NCI-H2171 treated with DMSO at 0.1 percent for 48 hours (cell line): ENCODE results near the gene ENOX1.

Experiments
- DNase-seq: peaks from one replicate; lab custom pipeline; 2025; lab: John Stamatoyannopoulos, UW

ENOX1 gene

DNA sequence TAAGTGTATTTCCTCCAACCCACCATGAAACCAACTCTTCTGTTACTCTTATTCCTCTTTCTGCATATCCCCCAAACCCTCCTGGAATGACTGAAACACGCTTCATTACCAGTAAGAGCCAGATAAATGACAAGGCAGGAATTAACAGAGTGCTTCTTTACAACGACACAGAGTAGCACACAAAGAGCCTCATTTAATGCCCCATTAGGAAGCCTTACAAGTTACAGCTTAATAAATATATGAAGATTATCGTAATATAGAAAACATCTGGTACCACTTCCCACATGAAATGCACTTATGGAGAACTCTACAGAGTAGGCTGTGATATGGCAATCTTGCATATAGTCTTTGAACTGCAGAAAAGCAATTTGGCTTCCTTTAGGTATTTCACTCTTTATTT lies 116.8 kb downstream of the ENOX1 start:
- no peak for DNase-seq

DNA sequence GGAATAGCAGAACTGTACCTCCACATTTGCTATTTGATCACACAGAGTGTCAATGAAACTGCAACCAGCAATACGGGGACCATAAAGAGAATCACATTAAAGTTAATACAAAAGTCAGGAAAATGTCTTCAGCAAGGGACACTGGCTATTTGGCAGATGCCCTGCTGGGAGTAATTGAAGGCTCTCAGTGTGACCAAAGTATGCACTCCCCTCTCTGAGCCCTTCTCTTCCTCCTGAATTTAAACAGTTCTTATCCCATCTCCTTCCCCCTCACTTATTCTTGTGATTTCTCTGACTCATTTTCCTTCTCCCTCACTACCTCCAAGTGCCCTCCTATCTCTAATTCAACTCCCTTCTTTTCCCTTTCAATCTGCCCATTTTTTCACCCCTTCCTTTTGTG lies 117.7 kb downstream of the ENOX1 start:
- no peak for DNase-seq

DNA sequence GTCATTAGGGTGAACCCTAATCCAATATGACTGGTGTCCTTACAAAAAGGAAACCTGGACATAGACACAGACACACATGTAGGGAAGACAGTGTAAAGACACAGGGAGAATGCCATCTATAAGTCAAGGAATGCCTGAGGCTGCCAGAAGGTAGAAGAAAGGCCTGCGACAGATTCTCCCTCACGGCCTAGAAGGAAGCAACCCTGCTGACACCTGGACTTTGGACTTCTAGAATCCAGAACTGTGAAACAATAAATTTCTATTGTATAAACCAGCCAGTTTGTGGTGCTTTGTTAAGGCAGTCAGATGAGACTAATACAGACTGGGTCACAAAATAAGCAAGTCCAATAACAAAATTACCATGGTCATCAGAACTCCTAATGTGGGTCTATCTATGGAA lies 120.4 kb downstream of the ENOX1 start:
- DNase-seq = no peak

- no peak for DNase-seq
Measured at GRCh38 chr13:43665388-43665787, 121.4 kb downstream of the ENOX1 start.

DNA sequence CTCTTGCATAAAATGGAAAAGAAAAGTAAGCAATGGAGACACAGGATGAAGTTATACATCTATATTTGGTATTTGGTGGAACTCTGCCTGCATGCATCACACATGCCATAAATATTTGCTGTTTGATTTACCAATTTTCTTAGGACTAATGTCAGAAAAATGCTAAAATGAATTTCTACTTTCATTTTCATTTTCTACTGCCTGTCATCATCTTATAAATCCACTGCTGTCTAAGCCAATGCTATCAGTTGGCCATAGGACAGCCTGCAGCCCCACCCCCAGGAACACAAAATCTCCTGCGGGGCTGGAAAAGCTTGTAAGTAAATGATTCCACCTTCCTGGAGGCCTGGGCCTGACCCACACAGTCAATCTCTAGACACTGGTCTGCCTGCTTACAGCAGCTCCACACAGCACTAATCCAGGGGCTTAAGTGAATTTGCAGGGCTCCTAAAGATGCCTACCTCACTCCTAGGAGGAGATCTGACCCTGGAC lies 122.0 kb downstream of the ENOX1 start:
- no peak for DNase-seq

DNA sequence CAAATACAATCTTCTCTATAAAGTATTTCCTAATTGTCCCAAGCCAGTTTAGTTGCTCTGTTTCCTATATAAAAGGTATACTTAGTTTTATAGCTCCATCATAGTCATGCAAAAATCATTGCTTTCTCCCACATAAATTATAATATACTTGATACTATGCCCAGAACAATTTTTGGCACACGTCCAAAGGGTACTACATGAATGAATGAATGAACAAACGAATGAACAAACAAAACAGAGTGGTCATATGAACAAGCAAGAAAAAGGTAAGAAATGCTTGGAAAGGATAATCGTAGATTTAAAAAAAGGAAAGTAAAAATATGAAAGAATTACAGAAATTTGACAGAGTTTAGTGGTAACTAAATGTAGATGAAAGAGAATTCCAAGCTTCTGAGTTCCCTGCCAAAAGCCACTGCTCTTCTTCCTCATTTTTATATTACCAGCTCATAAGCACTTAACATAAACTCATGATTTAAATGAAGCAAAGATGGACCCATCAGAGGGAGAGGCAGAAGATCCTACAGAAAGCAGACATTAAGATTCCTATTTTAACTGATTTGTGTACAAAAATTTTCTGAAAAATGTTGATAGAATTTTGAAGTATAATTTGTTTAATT lies 123.2 kb downstream of the ENOX1 start:
- DNase-seq = no peak

DNA sequence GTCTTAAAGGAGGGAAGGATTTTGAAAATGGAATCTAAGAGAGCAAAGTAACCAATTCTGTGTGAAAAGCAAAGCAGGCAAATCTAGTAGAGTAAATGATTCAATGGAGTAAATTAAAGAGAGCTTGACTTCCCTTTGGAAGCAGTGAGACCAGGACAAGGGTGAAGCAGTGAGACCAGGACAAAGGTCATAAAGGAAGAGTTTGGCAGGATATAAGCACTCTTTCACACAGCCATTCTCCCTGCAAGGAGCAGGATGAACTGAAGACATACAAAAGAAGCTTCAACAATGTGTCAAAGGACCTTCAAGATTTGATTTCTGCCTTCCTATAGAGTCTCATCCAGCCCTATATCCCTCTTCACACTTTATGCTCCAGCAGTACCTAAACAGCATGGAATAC lies 123.8 kb downstream of the ENOX1 start:
- no peak for DNase-seq

GRCh38 chr13:43661161-43661830 lies 125.5 kb downstream of the ENOX1 start:
- no peak for DNase-seq

- no peak for DNase-seq
Measured at GRCh38 chr13:43657485-43657884, 129.3 kb downstream of the ENOX1 start.

- DNase-seq = no peak
Measured at GRCh38 chr13:43653980-43654379, 132.8 kb downstream of the ENOX1 start.

DNA sequence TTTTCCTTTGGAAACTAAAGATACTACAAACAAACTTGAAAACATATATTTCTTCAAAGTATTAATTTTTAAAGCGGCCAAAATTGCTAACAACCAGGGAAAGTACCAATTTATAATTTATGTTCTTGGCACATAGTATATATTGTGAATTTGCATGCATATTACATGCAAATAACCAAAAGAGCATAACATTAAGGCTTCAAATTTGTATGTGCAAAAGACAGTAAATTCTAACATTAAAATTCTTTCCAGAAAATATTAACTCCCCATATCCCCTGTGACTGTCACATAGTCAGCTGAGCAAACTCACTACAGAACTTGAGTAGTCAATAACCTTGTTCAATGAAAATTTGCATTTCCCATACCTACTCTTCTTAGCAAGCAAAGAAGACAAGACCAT lies 133.4 kb downstream of the ENOX1 start:
- DNase-seq = no peak

DNA sequence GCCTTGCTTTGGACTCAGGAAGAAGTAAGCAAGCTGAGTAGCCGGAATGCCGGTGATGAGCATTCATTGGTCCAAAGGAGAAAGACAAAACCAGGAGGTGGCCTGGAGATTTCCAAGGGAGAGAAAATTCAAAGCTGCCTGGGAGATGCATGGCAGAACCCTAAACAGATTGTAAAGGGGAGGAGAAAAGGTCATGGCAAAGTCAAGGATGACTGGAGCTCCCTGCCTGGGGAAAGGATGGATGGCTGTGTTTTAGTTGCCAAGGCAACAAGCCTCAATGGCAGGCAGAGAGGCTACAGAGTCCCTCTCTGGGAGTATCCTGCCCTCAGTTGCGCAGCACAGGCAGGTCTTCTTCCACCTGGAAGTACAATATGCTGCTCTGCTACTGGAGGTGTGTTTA lies 134.0 kb downstream of the ENOX1 start:
- peak; percentile 45 for DNase-seq

DNA sequence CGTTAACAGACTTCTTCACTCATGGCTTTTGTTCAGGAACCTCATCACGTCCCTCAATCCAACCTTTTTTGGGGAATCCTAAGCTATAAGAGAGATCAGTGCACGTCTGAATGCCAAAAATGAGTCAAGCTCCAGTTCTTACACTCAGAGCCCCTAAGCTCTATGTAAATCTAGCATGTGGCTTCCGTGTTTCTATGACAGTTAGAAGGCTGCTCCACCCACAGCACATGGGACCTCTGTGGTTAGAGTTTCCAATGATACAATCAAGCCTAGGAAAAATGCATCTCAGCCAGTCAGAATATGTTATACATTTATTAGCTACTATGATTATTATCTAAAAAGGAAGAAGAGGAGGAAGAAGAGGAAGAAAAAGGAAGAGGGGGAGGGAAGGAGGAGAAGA lies 135.9 kb downstream of the ENOX1 start:
- no peak for DNase-seq

DNA sequence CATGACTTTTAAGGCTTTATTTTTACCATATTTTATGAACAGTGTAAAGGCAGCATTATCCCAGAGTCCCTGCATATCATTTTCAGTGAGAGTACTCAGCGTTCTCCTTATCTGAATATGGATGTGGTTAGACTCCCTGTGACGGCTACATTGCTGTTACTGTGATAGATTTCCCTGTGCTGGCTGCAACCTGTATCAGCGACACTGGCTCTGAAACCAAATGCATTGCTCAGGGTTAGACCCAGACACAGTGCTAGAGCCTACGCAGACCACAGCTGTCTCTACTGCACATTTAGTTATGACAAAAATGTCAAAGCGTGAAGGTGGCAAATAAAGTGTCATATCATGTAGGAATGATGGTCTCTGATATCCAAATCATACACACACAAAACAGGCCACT lies 138.0 kb downstream of the ENOX1 start:
- no peak for DNase-seq

DNA sequence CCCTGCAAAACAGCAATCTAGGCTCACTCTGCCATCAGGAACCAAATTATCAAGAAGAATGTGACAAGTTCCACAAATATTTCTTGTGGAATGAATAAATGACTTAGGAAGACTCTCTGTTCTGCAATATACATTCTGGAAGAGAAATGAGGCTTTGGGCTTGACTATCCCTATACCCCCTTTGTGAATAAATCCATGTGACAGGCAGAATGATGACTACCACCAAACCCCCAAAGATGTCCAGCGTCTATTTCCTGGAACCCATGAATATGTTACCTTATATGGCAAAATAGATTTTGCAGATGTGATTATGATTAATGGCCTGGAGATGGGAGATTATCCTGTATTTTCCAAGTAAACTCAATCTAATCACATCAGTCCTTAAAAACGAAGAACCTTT lies 139.3 kb downstream of the ENOX1 start:
- DNase-seq = no peak

GRCh38 chr13:43640476-43640875 lies 146.3 kb downstream of the ENOX1 start:
- DNase-seq = no peak

DNA sequence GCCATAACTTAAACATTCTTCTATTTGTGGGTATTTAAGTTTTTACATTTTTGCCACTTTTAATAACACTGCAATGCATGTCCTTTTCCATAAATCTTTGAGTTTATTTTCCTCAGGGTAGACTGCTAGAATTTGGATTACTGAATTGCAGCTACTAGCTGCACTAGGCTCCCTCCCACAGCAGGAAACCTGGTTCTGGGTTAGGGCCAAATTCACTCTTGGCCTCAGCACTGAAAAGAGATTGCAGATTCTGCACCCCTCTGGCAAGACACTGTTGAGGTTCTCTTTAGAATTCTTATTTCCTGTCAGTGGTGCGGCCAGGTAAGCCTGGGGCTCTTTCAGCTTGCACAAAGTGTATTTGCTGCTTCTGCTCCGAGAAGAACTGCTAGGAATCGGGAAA lies 155.7 kb downstream of the ENOX1 start:
- no peak for DNase-seq

GRCh38 chr13:43629691-43630480 lies 156.9 kb downstream of the ENOX1 start:
- DNase-seq = no peak

DNA sequence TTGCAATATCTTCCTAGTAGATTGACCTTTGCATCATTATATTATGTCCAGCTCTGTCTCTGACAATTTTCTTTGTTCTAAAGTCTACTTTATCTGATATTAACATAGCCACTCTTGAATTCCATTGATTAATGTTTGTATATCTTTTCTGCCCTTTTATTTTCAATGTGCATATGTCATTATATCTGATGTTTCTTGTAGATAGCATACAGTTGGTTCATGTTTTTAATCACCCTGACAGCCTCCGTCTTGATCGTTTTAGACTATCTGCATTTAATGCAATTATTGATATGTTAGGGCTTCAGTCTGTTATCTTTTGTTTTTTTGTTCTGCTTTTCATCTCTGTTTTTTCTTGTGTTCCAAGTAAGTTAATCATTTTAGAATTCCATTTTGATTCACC lies 159.8 kb downstream of the ENOX1 start:
- DNase-seq = no peak

DNA sequence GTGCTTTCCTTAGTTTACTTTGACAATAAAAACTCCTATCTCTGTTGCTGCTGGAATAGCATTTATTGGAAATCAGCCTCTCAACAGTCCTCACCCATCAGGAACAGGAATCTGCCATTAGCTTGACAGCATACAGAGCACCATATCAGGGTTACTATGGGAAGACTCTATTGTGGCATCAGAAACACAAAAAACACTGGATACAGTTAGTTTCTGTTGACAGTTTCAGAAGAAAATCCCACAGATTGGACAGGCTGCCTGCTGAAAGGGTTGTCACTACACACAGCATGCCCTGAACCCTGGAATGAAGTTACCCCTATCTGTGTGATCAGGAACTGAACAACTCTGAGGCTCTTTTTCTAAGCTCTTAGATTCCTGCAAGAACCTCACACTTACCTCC lies 172.7 kb downstream of the ENOX1 start:
- no peak for DNase-seq

DNA sequence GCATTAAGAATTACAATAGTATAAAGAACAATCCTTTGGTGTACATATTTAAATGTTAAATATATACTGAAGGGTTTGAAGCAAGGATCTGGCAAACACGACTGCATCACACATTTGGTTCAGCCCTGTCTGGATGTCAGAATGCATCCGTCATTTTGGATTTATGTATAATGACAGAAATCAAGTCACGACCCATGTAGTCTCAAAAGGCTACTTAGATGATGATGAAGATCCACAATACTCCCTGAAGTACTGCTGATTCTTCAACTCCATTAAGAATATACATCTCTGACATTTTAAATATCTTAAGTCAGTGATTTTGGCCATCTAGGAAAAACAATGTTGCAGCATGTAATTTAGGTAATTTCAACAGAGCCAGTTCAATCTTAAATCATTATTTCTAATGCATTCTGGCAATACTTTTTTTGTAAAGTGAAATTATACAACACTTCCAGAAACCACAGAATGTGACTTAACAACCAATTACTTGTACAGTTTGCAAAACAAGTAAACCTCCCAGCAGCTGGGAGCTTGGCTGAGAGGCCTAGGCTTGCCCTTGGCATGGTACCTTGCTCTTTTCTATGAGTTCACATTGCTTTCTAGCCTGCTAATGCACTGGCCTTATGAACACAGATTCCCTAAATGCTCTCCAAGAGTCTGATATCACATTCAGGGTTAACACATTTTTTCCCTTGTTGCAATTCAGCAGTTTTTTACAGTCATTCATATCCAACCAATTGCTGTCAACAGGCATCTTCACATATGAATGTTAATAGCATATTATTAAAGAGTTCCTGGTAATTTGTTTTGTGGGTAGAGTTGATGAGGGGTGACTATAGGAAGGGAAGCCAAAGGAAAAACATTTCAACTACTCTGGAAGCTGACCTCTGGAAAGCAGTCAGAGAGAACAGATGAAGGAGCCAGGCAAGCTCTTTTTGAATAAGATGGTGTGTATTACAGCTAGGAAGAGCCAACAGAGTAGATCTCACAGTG lies 175.2 kb downstream of the ENOX1 start:
- no peak for DNase-seq
